GM19324 (cell line): ENCODE results near the gene PPM1M.

Experiments used
- ATAC-seq: cut with Tn5 transposase; IDR thresholded peaks from one replicate; pipeline ENCODE4 v1.9.1; 2021; ENCODE audit warnings: mild to moderate bottlenecking, moderate library complexity; ENCODE audit not compliant: unreplicated experiment, low FRiP score

PPM1M gene

DNA sequence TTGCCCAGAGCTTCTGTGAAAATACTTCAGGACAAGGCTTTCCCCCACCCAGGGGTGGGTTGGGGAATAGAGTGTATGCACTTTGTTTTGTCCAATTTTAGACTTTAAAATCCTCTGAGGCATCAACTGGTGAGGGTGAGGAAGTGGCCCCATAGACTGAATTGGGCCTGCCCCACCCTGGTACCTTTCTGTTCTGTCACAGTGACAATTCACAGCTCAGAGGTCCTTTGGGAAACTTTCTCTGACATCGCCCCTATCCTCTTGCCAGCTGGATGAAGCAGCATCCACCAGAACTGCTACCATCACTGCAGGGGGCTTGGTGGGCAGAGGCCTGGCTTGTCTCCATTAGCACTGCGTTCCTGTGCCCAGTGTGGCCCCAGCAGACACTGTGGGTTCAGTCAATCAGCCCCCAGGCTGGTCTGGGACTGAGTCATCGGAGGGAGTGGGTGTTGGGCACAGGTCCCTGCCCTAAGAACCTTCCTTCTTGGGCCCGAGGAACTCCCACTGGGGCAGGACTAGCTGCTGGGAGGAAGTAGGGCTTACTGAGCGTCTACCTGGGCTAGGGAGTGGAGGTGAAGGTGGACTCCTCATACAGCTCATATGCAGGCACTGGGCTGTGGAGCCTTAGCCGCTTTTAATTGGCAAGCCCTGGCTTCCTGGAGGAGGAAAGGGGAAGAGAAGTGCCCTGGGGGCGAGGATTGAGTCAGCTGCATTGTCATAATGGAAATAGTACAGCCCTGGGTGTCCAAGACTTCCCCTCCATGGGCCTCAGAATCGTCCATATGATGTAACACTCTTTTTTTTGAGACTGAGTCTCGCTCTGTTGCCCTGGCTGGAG is 1.5 kb upstream of the PPM1M start:
- ATAC-seq = no peak

DNA sequence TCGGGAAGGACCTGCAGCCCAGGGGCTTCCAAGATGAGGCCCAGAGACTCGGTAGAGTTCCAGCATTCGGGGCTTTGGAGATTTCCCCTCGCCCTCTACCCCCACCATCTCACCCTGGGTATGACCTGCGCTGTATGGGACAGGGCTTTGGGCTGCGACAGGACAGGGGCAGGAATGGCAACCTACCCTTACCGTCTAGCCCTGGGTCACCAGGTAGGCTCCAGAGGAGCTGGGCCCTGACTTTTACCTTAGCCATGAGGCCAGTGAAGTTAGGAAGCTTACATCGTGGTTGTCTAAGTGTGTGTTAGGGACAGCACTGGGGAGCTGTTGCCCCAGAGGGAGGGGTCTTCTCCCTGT is 683 bp downstream of the PPM1M start:
- no peak for ATAC-seq

DNA sequence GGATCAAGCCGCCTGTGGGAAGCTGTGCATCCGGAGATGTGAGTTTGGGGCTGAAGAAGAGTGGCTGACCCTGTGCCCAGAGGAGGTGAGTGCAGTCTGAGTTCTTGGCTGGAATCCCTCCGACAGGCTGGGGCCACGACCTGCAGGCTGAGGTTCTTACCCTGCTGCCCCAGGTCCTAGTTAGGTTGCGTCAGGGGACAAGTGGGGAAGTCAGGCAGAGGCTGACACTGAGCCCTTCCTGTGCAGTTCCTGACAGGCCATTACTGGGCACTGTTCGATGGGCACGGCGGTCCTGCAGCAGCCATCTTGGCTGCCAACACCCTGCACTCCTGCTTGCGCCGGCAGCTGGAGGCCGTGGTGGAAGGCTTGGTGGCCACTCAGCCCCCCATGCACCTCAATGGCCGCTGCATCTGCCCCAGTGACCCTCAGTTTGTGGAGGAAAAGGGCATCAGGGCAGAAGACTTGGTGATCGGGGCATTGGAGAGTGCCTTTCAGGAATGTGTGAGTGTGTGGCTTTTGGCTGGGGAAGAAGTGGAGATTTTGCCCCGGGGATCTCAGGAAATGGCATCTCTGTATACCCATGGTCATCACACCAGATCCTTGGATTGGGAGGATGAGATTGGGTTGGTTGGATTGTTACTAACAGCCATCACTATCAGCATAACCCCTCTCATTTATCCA is 1.3 kb downstream of the PPM1M start:
- ATAC-seq = no peak

GRCh38 chr3:52247409-52248164 is 2.0 kb downstream of the PPM1M start:
- ATAC-seq = no peak

GRCh38 chr3:52248165-52248541 is 2.6 kb downstream of the PPM1M start:
- no peak for ATAC-seq

DNA sequence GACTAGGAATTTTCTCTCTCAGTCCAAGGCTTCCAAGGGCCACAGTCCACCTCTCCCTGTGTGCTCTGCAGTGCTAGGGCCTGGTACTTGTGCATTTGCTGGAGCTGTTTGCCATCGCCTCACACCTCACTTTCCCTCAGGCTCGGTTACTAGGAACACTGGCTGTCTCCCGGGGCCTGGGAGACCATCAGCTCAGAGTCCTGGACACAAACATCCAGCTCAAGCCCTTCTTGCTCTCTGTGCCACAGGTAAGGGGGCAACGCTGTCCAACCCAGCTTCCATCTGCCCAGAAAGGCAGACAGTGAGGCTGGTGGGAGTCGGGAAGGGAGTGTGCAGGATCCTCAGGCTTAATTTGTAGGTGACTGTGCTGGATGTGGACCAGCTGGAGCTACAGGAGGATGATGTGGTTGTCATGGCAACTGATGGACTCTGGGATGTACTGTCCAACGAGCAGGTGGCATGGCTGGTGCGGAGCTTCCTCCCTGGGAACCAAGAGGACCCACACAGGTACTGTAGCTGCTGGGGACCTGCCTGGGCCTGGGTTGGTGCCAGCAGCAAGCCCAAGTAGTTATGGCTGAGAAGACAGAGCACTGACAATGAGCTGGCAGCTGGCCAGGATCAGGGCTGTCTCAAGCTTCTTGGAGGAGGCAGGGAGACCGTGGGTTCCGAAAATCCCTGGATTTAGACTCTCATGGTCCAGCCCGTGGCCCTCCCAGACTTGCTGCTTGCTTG is 3.4 kb downstream of the PPM1M start:
- no peak for ATAC-seq

DNA sequence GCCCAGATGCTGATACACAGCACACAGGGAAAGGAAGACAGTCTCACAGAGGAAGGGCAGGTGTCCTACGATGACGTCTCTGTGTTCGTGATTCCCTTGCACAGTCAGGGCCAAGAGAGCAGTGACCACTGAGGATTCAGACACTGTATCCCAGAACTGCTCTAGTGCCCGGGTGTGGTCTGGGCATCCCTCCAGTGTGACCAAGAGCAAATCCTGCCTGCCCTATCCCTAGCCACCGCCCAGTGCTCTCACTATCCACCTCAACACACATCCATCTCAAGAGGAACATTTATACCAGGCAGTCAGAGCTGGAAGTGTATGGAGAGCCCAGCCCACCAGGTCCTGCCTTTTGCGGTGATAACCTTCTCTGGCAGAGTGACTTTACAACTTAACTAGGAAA is 4.1 kb downstream of the PPM1M start:
- no peak for ATAC-seq

DNA sequence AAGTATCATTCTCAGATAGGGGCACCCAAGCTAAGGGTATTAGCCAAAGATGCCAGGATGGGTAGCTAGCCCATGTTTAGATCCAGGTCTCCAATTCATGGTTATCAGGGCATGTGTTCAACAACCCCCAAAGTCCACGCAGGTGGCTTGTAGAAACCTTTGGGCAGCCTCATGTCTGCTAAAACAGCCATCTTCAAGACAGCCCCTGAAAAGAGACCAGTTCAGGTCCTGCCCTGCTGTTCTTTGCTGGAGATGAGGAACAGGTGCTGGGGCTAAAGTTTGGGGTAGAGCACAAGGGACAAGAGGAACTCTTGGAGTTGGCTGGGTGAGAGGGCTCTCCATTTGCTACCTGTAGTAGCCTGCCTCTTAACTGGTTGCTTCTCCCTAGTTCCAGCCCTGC is 4.6 kb downstream of the PPM1M start:
- no peak for ATAC-seq

- peak; percentile 76 for ATAC-seq
Measured at GRCh38 chr3:52253314-52254304, 8.1 kb downstream of the PPM1M start.

- ATAC-seq = no peak
Measured at GRCh38 chr3:52254608-52255007, 9.0 kb downstream of the PPM1M start.

GRCh38 chr3:52256159-52256558 is 10.6 kb downstream of the PPM1M start:
- ATAC-seq = no peak

DNA sequence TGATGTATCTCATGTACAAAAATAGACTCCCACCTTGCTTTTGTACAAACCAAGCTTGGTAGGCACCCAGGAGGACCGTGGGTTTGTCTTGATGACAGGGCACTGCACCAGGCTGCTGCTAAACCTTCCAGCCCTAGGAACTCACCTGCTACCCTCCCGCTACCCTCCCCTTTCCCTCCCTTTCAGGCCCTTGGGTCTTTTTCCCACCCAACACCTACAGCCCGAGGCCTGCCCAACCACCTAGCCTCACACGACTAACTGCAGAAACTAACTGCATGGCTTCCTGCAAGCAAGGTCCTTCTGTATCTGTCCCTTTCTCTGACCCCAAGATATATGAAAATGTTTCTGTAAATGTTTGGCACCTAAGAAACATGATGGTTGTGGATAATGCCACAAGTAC is 11.1 kb downstream of the PPM1M start:
- ATAC-seq = no peak

DNA sequence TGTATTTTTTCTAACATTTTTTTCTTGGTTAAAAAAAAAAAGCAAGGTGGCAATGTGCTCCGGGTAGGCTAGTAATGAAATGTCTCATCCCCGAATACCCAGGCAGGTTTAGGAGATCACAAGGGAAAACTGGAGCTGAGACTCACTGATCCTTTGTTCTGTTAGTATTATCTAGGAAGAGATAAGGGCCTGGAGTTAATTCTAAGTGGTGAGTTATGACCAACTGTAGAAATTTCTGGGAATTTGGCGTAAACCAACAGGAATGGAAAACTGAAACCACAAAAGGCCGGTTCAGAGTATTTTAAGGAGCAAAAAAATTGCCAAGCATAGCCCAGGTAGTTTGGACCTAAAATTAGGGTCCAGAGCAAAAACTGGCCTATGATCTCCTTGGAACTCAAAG is 12.4 kb downstream of the PPM1M start:
- ATAC-seq = no peak

DNA sequence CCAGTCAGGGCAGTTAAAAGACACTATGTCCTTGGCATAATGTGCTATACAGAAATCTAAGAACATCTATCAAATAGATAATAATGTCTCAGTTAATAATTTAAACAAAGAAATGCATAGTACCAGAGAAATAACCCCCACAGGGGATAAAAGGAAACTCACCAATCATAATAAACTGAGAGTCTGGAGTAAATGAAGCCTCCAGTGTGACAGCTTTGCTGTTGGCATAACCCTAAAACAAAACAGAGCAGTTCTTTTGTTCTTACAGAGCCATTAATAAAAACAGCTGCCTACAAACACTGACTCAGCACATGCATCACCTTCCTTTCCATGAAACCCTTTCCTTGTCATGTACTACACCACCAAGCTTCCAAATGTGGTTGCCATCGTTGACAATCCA is 13.5 kb downstream of the PPM1M start:
- ATAC-seq = no peak

DNA sequence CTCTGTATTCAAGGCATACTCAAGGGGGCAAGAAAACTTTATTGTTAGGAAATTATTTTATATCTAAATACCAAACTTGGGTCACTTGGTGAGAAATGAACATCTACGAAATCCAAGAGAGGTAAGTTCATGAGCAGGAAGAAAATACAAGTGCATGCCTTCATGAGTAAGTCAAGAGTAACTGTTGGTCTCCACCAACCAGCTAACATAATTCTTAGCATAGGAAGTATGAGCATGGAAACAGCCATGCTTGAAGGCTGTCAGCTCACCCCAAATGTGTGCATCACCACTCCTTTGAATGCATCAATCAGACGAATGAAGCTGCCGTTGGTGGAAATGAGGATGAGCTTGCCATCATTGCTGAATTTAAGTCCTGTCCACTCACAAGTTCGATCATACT is 13.9 kb downstream of the PPM1M start:
- no peak for ATAC-seq

GRCh38 chr3:52262447-52262846 is 16.9 kb downstream of the PPM1M start:
- no peak for ATAC-seq

DNA sequence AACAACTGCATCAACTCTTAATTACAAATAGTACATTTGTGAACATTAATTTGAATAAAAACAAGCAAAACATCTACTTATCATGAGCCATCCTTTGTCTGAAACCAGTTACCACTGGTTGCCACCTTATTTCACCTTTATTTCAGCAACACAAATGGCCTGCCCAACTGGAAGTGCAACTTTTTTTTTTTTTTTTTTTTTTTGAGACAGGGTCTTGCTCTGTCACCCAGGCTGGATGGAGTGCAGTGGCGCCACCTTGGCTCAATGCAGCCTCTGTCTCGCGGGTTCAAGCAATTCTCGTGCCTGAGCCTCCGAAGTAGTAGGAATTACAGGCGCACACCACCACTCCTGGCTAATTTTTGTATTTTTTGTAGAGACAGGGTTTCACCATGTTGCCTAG is 19.8 kb downstream of the PPM1M start:
- ATAC-seq = no peak

DNA sequence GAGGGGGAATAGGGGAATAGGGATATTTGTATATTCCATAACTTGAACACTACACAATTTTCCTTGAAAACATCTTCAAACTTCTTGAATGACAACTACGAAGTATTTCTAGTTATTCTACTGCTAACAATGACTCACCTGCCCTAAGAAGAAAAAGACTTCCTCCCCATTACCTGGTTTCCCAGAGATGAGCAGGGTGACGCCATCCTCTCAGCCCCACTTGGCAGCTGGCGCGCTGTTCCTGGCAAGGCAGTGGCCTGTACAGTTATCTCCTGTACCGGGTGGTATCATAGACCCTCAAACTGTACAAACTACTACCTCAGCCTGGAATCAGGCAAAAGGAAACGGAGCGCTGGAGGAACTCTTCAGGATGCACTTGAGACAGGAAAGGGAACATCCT is 22.5 kb downstream of the PPM1M start:
- ATAC-seq = no peak

DNA sequence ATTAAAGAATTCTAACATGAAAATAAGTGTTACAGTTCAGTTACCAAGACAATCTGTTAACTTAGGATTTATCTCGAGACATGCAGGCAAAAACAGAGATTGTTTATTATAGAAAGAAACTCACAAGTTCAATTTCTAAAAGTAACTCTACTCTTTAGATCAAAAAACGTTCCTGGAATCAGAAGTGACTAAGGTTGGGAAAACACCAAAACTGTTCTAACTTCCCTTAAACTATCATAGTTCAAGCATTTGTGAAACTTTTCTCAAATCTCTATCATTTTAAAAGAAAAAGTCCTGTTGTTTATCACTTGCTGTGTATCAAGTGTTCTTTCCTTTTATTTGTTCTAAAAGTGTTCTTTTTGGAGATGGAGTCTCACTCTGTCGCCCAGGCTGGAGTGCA is 24.2 kb downstream of the PPM1M start:
- ATAC-seq = no peak

DNA sequence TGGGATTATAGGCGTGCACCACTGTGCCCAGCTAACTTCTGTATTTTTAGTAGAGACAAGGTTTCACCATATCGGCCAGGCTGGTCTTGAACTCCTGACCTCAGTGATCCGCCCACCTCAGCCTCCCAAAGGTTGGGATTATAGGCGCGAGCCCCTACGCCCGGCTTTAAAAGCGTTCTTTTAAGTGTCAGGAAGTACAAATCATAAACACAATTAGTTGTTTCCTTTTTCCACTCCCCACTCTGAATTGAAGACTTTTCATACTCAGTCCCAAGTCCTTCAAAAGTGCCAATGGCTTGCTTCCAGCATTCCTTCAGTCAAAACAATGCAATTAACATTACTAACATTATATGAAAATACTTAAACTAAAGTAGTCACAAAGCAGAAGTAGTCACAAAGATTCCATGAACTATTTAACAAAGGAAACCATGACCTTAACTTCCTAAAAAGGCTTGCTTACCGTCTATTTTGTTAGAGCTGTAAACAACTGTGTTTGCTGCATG is 24.7 kb downstream of the PPM1M start:
- ATAC-seq = no peak
